ENCODE results near the gene NFATC2.

Gene NFATC2

GRCh38 chr20:51362254-51362653 lies 180.3 kb downstream of the NFATC2 start:
- no peak overlapping the region for H3K4me3 ChIP-seq (ENCODE audit: low read depth, low read length)
- no peak for DNase-seq (ENCODE audit: low read depth)
- no peak for TF ChIP-seq CTCF (IDR thresholded peaks at IDR 0.05; ENCODE audit: control insufficient read depth, extremely low read depth, insufficient read depth)

GRCh38 chr20:51361258-51361657 lies 181.3 kb downstream of the NFATC2 start:
- TF ChIP-seq CTCF (IDR thresholded peaks at IDR 0.05; ENCODE audit: control insufficient read depth, extremely low read depth, insufficient read depth), result no peak
- no peak overlapping the region for H3K4me3 ChIP-seq (ENCODE audit: low read depth, low read length)
- DNase-seq (ENCODE audit: low read depth), result no peak

GRCh38 chr20:51360451-51361201 lies 181.9 kb downstream of the NFATC2 start:
- no peak for TF ChIP-seq CTCF (IDR thresholded peaks at IDR 0.05; ENCODE audit: control insufficient read depth, extremely low read depth, insufficient read depth)
- no peak for DNase-seq (ENCODE audit: low read depth)
- H3K4me3 ChIP-seq (ENCODE audit: low read depth, low read length), result no peak overlapping the region

GRCh38 chr20:51359947-51360346 lies 182.6 kb downstream of the NFATC2 start:
- TF ChIP-seq CTCF (IDR thresholded peaks at IDR 0.05; ENCODE audit: control insufficient read depth, extremely low read depth, insufficient read depth), result no peak
- H3K4me3 ChIP-seq (ENCODE audit: low read depth, low read length), result no peak overlapping the region
- no peak for DNase-seq (ENCODE audit: low read depth)

- no peak for TF ChIP-seq CTCF (IDR thresholded peaks at IDR 0.05; ENCODE audit: control insufficient read depth, extremely low read depth, insufficient read depth)
- H3K4me3 ChIP-seq (ENCODE audit: low read depth, low read length), result no peak overlapping the region
- DNase-seq (ENCODE audit: low read depth), result no peak
These were observed 183.1 kb downstream of the NFATC2 start for GRCh38 chr20:51359401-51359800.

- no peak for DNase-seq (ENCODE audit: low read depth)
- no peak for TF ChIP-seq CTCF (IDR thresholded peaks at IDR 0.05; ENCODE audit: control insufficient read depth, extremely low read depth, insufficient read depth)
- no peak overlapping the region for H3K4me3 ChIP-seq (ENCODE audit: low read depth, low read length)
These were observed 184.3 kb downstream of the NFATC2 start for GRCh38 chr20:51358032-51358724.

All from LNCaP clone FGC (cell line).